ENCODE results near the gene TRAM2. TPM values are rescaled to one million over a fixed set of nuclear protein-coding genes. Genes with fewer than 3 reads are reported as not detected.

The TRAM2 gene
- polyA plus RNA-seq, 3 donors: 43.2 to 47.6 (median 46.4) TPM

GRCh38 chr6:52576054-52576391 is 837 bp downstream of the TRAM2 start:
- no peak for DNase-seq (ENCODE audit: extremely low read depth in 1 of 11, low read depth in 9 of 11, low spot score in 4 of 11)

- no peak for DNase-seq (ENCODE audit: extremely low read depth in 1 of 11, low read depth in 9 of 11, low spot score in 4 of 11)
Measured at GRCh38 chr6:52575502-52575892, 1.4 kb downstream of the TRAM2 start.

- DNase-seq (ENCODE audit: extremely low read depth in 1 of 11, low read depth in 9 of 11, low spot score in 4 of 11): no peak
Measured at GRCh38 chr6:52574709-52575501, 2.0 kb downstream of the TRAM2 start.

GRCh38 chr6:52573295-52573694 is 3.6 kb downstream of the TRAM2 start:
- peak in 1 of 11 donors; percentile 64 for DNase-seq (ENCODE audit: extremely low read depth in 1 of 11, low read depth in 9 of 11, low spot score in 4 of 11)

GRCh38 chr6:52572536-52572935 is 4.3 kb downstream of the TRAM2 start:
- no peak for DNase-seq (ENCODE audit: extremely low read depth in 1 of 11, low read depth in 9 of 11, low spot score in 4 of 11)

- peak in 3 of 11 donors; percentile 41 to 72 (median 53) for DNase-seq (ENCODE audit: extremely low read depth in 1 of 11, low read depth in 9 of 11, low spot score in 4 of 11)
Measured at GRCh38 chr6:52571099-52571755, 5.6 kb downstream of the TRAM2 start.

GRCh38 chr6:52570291-52570700 is 6.6 kb downstream of the TRAM2 start:
- DNase-seq (ENCODE audit: extremely low read depth in 1 of 11, low read depth in 9 of 11, low spot score in 4 of 11): no peak

- no peak for DNase-seq (ENCODE audit: extremely low read depth in 1 of 11, low read depth in 9 of 11, low spot score in 4 of 11)
Measured at GRCh38 chr6:52568320-52568719, 8.5 kb downstream of the TRAM2 start.

- no peak for DNase-seq (ENCODE audit: extremely low read depth in 1 of 11, low read depth in 9 of 11, low spot score in 4 of 11)
Measured at GRCh38 chr6:52566853-52567279, 10.0 kb downstream of the TRAM2 start.

- no peak for DNase-seq (ENCODE audit: extremely low read depth in 1 of 11, low read depth in 9 of 11, low spot score in 4 of 11)
Measured at GRCh38 chr6:52566201-52566600, 10.7 kb downstream of the TRAM2 start.

GRCh38 chr6:52564856-52565255 is 12.0 kb downstream of the TRAM2 start:
- no peak for DNase-seq (ENCODE audit: extremely low read depth in 1 of 11, low read depth in 9 of 11, low spot score in 4 of 11)

GRCh38 chr6:52562911-52563310 is 13.9 kb downstream of the TRAM2 start:
- no peak for DNase-seq (ENCODE audit: extremely low read depth in 1 of 11, low read depth in 9 of 11, low spot score in 4 of 11)

GRCh38 chr6:52560462-52560861 is 16.4 kb downstream of the TRAM2 start:
- DNase-seq (ENCODE audit: extremely low read depth in 1 of 11, low read depth in 9 of 11, low spot score in 4 of 11): no peak

- no peak for DNase-seq (ENCODE audit: extremely low read depth in 1 of 11, low read depth in 9 of 11, low spot score in 4 of 11)
Measured at GRCh38 chr6:52558266-52559000, 18.4 kb downstream of the TRAM2 start.

- DNase-seq (ENCODE audit: extremely low read depth in 1 of 11, low read depth in 9 of 11, low spot score in 4 of 11): no peak
Measured at GRCh38 chr6:52557389-52558265, 19.2 kb downstream of the TRAM2 start.

- no peak for DNase-seq (ENCODE audit: extremely low read depth in 1 of 11, low read depth in 9 of 11, low spot score in 4 of 11)
Measured at GRCh38 chr6:52555518-52556233, 21.2 kb downstream of the TRAM2 start.

GRCh38 chr6:52554684-52555280 is 22.1 kb downstream of the TRAM2 start:
- DNase-seq (ENCODE audit: extremely low read depth in 1 of 11, low read depth in 9 of 11, low spot score in 4 of 11): no peak

GRCh38 chr6:52553719-52554118 is 23.1 kb downstream of the TRAM2 start:
- no peak for DNase-seq (ENCODE audit: extremely low read depth in 1 of 11, low read depth in 9 of 11, low spot score in 4 of 11)

All from renal cortex interstitium (tissue), 11 donors.